D721Med (cell line): ENCODE results near the gene STUB1.
A peak's percentile ranks its signal among the peaks of the same experiment; 100 is the strongest.

ENCODE experiments used
- DNase-seq: peaks from one replicate; pipeline ENCODE4 v3.0.0; 2011; ENCODE audit warnings: low spot score; ENCODE audit not compliant: insufficient read length
- FAIRE-seq: peaks from 2 replicates; lab custom pipeline; 2011; peaks lifted over from hg19 to GRCh38; lab: Jason Lieb, UNC
- TF ChIP-seq, protein P1 (sequence below): IDR thresholded peaks from 2 replicates; pipeline ENCODE4 v1.5.1; 2012; ENCODE audit warnings: mild to moderate bottlenecking, control low read depth; ENCODE audit not compliant: insufficient read depth; ENCODE audit errors: missing control alignments

STUB1 gene

DNA sequence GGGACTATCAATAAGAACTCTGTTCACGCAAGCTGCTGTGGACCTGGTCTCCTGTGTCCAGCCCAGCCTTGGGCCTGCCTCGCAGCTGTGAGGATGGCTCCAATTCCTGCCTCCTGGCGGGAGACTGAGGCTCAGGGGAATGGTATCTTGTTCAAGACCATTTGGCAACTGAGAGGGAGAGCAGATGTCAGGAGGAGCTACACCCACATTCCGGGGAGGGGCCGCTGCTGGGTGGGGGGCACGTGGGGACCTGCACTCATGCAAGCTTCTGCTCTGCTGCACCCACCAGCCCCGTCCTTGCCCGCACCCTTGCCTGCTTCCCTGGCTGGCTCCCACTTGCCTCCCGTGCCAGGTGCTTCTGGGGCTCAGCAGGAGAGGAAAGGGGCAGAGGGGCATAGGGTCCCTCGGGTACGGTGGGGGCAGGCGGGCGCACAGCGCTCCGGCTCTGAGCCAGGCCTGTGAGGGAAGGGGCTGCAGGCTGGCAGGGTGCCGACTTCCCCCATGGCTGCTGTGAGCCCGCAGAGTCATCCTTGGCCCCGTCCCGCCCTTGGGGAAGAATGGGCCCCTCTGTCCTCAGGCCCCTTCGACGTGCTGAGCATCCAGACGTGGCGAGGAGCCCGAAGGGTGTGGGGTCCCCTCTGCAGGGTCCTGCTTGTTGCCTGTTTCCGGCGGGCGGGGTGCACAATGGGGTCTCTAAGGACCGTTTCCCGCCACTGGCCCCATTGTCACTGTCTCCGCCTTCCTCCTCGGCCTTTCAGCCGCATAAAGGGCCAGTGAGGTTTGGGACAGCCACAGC, 37.4 kb downstream of the STUB1 start:
- TF ChIP-seq, protein P1, sequence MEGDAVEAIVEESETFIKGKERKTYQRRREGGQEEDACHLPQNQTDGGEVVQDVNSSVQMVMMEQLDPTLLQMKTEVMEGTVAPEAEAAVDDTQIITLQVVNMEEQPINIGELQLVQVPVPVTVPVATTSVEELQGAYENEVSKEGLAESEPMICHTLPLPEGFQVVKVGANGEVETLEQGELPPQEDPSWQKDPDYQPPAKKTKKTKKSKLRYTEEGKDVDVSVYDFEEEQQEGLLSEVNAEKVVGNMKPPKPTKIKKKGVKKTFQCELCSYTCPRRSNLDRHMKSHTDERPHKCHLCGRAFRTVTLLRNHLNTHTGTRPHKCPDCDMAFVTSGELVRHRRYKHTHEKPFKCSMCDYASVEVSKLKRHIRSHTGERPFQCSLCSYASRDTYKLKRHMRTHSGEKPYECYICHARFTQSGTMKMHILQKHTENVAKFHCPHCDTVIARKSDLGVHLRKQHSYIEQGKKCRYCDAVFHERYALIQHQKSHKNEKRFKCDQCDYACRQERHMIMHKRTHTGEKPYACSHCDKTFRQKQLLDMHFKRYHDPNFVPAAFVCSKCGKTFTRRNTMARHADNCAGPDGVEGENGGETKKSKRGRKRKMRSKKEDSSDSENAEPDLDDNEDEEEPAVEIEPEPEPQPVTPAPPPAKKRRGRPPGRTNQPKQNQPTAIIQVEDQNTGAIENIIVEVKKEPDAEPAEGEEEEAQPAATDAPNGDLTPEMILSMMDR: no peak
- DNase-seq (no peak), FAIRE-seq (no peak)

DNA sequence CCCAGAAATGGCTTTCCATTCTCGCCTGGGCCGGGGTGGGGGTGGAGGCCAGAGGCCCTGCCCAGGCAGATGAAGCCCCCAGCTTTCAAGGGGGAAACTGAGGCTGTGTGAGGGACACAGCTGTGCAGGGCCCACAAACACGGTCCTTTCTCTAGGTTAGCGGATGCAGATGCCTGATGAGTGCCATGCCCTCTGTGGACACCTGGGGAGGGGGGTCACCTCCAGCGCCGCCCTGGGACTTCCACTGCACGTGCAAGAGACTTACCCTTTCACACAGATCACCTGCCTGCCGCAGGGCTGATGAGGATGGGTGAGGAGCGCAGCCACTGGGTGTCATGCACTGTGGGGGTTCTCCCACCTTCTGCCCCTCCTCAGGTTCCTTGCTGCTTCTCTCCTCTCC, 38.2 kb downstream of the STUB1 start:
- FAIRE-seq (no peak), DNase-seq (no peak)
- TF ChIP-seq, protein P1: no peak

DNA sequence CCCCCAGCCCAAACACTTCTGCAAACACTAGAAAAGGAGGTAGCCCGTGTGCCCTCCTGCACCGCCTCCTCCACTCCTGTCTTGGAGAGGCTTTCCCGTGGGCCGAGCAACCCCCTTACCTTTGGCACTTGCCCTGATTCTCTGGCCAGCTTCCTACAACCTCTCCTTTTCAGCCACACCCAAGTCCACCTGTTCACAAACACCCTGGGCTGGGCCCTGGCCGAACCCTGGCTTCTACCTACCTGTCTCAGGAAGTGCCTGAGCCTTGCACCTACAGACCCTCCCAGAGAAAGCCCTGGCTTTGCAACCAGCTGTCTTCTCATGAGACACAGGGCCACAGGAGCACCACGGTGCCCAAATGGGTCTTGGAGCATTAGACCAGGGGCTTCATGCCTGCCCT, 38.7 kb downstream of the STUB1 start:
- no peak for FAIRE-seq
- DNase-seq: no peak
- TF ChIP-seq, protein P1: no peak

DNA sequence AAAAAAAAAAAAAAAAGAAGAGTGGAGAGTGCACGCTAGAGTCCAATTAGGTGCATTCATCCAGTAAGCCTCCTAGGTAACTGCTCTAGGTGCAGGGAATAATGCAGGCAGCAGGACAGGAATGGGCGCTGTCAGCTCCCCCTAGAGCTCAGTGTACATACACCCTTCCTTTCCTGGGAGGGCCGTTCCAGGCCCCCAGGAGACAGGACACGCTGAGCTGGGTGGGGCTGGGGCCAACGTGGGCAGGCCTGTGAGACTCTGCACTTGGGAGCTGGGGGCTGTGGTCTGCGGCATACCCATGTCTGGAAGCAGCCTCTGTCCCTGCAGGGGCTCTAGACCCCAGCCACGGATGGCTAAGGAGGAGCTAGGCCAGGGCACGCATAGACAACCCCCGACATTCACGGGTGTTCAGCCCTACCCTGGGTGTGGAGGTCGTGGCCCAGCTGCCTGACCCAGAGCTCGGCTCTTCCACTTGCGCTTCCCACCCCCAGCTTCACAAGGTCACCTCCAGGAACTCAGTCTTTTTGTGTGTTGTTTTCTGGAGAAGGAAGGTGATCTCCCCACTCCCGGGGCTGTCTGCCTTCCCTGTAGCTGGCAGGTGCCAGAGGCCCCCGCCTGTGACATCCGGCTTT, 39.7 kb downstream of the STUB1 start:
- DNase-seq (no peak), FAIRE-seq (no peak)
- TF ChIP-seq, protein P1: no peak

DNA sequence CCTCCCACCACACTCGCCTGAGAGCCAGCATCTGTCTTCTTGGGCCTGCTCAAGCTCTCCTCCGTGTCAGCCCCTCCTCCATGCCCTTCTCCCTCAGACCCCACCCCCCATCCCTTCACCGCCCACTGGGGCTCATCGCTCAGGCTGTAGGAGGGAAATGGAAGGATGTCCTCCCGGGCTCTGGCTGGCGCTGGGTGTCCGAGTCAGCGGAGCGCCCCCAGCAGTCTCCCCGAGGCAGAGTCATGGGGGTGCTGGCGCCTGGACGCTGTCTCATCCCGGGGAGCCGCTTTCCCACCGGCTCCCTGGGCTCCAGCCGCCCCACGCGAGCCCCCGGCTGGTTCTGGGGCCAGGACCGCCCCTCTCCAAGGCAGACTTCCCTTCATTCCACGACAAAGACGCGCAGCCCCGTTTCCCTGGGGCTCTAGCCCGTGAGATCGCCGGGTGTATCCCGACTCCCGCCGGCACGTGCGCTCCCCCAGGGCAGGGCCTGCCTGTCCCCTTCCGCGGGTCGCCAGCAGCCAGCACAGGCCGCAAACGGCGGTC, 40.3 kb downstream of the STUB1 start:
- FAIRE-seq (no peak), DNase-seq (peak; percentile 81)
- TF ChIP-seq, protein P1: no peak

DNA sequence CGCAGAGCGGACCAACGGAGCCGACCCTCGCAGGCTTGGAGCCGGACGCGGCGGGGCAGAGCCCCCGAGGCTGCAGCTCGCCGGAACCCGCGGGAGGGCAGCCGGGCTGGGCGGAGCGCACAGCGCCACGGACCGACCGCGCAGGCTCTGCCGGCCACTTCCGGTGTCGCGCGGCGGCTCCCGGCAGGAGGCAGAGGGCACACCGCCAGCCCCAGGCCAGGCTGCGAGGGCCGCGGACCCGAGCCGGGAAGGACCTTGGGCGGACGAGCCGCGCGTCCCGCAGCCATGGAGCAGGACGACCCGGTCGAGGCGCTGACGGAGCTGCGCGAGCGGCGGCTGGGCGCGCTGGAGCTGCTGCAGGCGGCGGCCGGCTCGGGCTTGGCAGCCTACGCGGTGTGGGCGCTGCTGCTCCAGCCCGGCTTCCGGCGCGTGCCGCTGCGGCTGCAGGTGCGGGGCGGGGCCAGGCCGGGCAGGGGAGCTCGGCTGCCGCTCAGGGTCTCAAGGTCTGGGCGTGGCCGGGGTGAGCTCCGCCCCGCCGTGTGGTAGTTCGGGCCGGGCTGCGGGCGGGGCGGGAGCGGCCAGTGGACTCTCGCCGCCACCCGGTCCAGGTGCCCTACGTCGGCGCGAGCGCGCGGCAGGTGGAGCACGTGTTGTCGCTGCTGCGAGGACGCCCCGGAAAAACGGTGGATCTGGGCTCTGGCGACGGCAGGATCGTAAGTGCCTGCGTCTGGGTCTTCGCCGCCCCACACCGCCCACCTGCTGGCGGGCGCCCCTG, 41.0 kb downstream of the STUB1 start, which contains the start of gene ANTKMT:
ANTKMT (plus strand) TSS at position 157 of the 775 bp plus-strand sequence; CDS start at position 286, 129 bp downstream.
- DNase-seq (peak; percentile 98), FAIRE-seq (no peak)
- TF ChIP-seq, protein P1: no peak
